Glutamatergic neuron (in vitro differentiated cells): Measurements from ENCODE around the gene DOCK1. TPM values are rescaled to one million over a fixed set of nuclear protein-coding genes. Genes with fewer than 3 reads are reported as not detected.
A peak's percentile ranks its signal among the peaks of the same experiment; 100 is the strongest.

Source experiments
- DNase-seq: peaks from one replicate; pipeline ENCODE4 v3.0.0; 2022
- H3K27ac Mint-ChIP-seq: one replicate; pipeline ENCODE4 v1.8.0; 2020; ENCODE audit warnings: mild to moderate bottlenecking, mixed read lengths, inconsistent platforms; ENCODE audit not compliant: unreplicated experiment
- H3K27me3 Mint-ChIP-seq: one replicate; pipeline ENCODE4 v1.8.0; 2020; ENCODE audit warnings: mild to moderate bottlenecking, moderate library complexity, mixed read lengths, inconsistent platforms; ENCODE audit not compliant: unreplicated experiment
- H3K36me3 Mint-ChIP-seq: one replicate; pipeline ENCODE4 v1.8.0; 2020; ENCODE audit warnings: mild to moderate bottlenecking, mixed read lengths, inconsistent platforms; ENCODE audit not compliant: unreplicated experiment
- H3K4me1 Mint-ChIP-seq: one replicate; pipeline ENCODE4 v1.8.0; 2020; ENCODE audit warnings: mild to moderate bottlenecking, low read depth, mixed read lengths, inconsistent platforms; ENCODE audit not compliant: unreplicated experiment
- H3K4me3 Mint-ChIP-seq: one replicate; pipeline ENCODE4 v1.8.0; 2020; ENCODE audit warnings: mild to moderate bottlenecking, mixed read lengths, inconsistent platforms; ENCODE audit not compliant: unreplicated experiment
- H3K9me3 Mint-ChIP-seq: one replicate; pipeline ENCODE4 v1.8.0; 2020; ENCODE audit warnings: mild to moderate bottlenecking, moderate library complexity, mixed read lengths, inconsistent platforms; ENCODE audit not compliant: unreplicated experiment
- CTCF ChIP-seq: fragments of 200-600 bp; sonication (generic); IDR thresholded peaks from one replicate; pipeline ENCODE4 v1.5.0; 2021; ENCODE audit not compliant: partially characterized antibody, unreplicated experiment
- total RNA-seq: library from RNA; stranded (reverse); fragmentation: NEBNext Ultra II Directional; extraction: Animal tissue kit (Norgen Biotek cat#: 25700); gene quantifications from one replicate; pipeline ENCODE4 v1.2.1, GENCODE V29; 2021; ENCODE audit not compliant: unreplicated experiment

Gene DOCK1
- total RNA-seq, 1 donor from 2014 or later = 19.7 TPM

GRCh38 chr10:127190427-127190826 is 285.2 kb downstream of the DOCK1 start:
- Mint-ChIP-seq H3K27me3 (peaks cover 3% of the 10 kb centered on the region), H3K27ac (no peak overlapping the region), H3K9me3 (no peaks in the 10 kb centered on the region), H3K4me3 (no peak overlapping the region), H3K36me3 (peaks cover 7% of the 10 kb centered on the region), H3K4me1 (peaks cover 3% of the 10 kb centered on the region)
- no peak for TF ChIP-seq CTCF
- DNase-seq = no peak

- TF ChIP-seq CTCF = no peak
- no peaks in the 10 kb centered on the region for H3K4me1 Mint-ChIP-seq
- no peak overlapping the region for H3K4me3 Mint-ChIP-seq
- H3K9me3 Mint-ChIP-seq = peaks cover 3% of the 10 kb centered on the region
- no peaks in the 10 kb centered on the region for H3K36me3 Mint-ChIP-seq
- DNase-seq = no peak
- peaks cover 4% of the 10 kb centered on the region for H3K27me3 Mint-ChIP-seq
- no peak overlapping the region for H3K27ac Mint-ChIP-seq
These were observed 287.9 kb downstream of the DOCK1 start for GRCh38 chr10:127193125-127193524.

DNA sequence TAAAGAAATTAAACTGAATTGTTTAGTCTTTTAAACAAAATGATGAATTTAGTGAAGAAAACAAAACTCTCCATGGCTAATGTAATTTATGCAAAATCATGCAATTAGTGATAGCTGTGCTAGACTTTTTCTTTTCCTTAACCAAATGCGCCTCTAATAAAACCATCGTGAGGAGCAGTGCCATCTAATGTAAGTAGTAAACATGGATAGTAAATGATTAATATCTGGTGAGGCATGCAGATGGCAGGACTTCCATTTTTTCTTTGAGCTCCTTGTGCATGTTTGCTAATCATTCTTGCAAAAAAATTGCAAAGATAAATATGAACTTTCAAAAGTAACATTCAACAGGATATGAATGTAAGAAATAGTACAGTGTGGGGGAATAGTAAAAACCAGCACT is 288.9 kb downstream of the DOCK1 start:
- H3K4me1 Mint-ChIP-seq = no peaks in the 10 kb centered on the region
- no peak for TF ChIP-seq CTCF
- peak overlapping the region; percentile 70 for H3K4me3 Mint-ChIP-seq
- DNase-seq = no peak
- H3K9me3 Mint-ChIP-seq = peaks cover 3% of the 10 kb centered on the region
- H3K27ac Mint-ChIP-seq = no peak overlapping the region
- H3K27me3 Mint-ChIP-seq = peaks cover 4% of the 10 kb centered on the region
- H3K36me3 Mint-ChIP-seq = no peaks in the 10 kb centered on the region

DNA sequence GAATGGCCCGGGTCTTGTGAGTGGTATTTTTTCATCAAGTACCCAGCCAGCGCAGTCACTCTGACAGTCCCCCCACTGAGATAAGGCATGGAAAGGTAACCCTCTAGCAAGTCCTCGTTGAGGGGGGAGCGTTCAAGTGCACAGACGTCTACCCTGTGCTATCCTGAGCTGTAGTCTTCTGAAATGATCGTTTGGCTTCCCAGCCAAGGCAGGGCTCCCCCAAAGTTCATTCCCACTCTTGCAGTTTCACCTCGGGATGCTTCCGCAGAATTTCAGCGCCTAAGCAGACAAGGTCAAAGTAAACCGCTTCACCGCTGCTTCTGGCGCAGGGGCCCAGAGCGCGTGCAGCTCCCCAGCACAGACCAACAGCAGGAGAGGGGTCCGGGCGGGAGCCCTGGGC is 289.4 kb downstream of the DOCK1 start:
- H3K4me1 Mint-ChIP-seq = no peaks in the 10 kb centered on the region
- peak overlapping the region; percentile 70 for H3K4me3 Mint-ChIP-seq
- no peak for DNase-seq
- H3K27me3 Mint-ChIP-seq = peaks cover 4% of the 10 kb centered on the region
- no peak overlapping the region for H3K27ac Mint-ChIP-seq
- H3K36me3 Mint-ChIP-seq = no peaks in the 10 kb centered on the region
- H3K9me3 Mint-ChIP-seq = peaks cover 3% of the 10 kb centered on the region
- no peak for TF ChIP-seq CTCF

GRCh38 chr10:127195041-127195506 is 289.8 kb downstream of the DOCK1 start:
- no peak overlapping the region for H3K27ac Mint-ChIP-seq
- no peaks in the 10 kb centered on the region for H3K4me1 Mint-ChIP-seq
- peak overlapping the region; percentile 72 for H3K4me3 Mint-ChIP-seq
- TF ChIP-seq CTCF = no peak
- H3K9me3 Mint-ChIP-seq = peaks cover 3% of the 10 kb centered on the region
- no peaks in the 10 kb centered on the region for H3K36me3 Mint-ChIP-seq
- peak; percentile 42 for DNase-seq
- H3K27me3 Mint-ChIP-seq = peaks cover 4% of the 10 kb centered on the region
